SK-N-SH treated with all-trans-retinoic acid at 6 μM for 48 hours (cell line): Measurements from ENCODE around the gene MMP28.

Experiments
- ATAC-seq: fragments of 200-7000 bp; cut with Tn5 transposase; 3 replicates; pipeline ENCODE4 v1.9.1; 2020; ENCODE audit warnings: mild to moderate bottlenecking, moderate library complexity
- ARNTL ChIP-seq: fragments of 450-650 bp; formaldehyde crosslinking; IDR thresholded peaks from 2 replicates; pipeline ENCODE4 v1.5.0; 2020; ENCODE audit warnings: low read depth, mild to moderate bottlenecking, moderate library complexity, borderline replicate concordance
- BACH2 ChIP-seq: fragments of 250-450 bp; sonication (Bioruptor Pico); IDR thresholded peaks from 2 replicates; pipeline ENCODE4 v1.9.0; 2021; ENCODE audit warnings: mild to moderate bottlenecking, borderline replicate concordance
- CREB5 ChIP-seq: fragments of 250-450 bp; sonication (Bioruptor Pico); IDR thresholded peaks from 2 replicates; pipeline ENCODE4 v1.5.1; 2020; ENCODE audit warnings: low read depth, mild to moderate bottlenecking, moderate library complexity
- CSDC2 ChIP-seq: fragments of 250-450 bp; sonication (Bioruptor Pico); IDR thresholded peaks from 2 replicates; pipeline ENCODE4 v1.5.0; 2020; ENCODE audit warnings: mild to moderate bottlenecking, moderate library complexity
- CSRNP3 ChIP-seq: fragments of 250-450 bp; sonication (Bioruptor Pico); IDR thresholded peaks from 2 replicates; pipeline ENCODE4 v1.5.1; 2021; ENCODE audit warnings: mild to moderate bottlenecking, moderate library complexity
- ESRRG ChIP-seq: fragments of 250-450 bp; sonication (Bioruptor Pico); IDR thresholded peaks from 2 replicates; pipeline ENCODE4 v1.6.1; 2021; ENCODE audit warnings: mild to moderate bottlenecking
- GLIS3 ChIP-seq: fragments of 250-450 bp; sonication (Bioruptor Pico); IDR thresholded peaks from 2 replicates; pipeline ENCODE4 v1.5.0; 2020; ENCODE audit warnings: mild to moderate bottlenecking, moderate library complexity
- ISL1 ChIP-seq: fragments of 250-450 bp; sonication (Bioruptor Pico); IDR thresholded peaks from 2 replicates; pipeline ENCODE4 v2.1.2; 2022; ENCODE audit warnings: mild to moderate bottlenecking, moderate library complexity
- OSR1 ChIP-seq: fragments of 250-450 bp; sonication (Bioruptor Pico); IDR thresholded peaks from 2 replicates; pipeline ENCODE4 v1.8.0; 2022; ENCODE audit warnings: moderate library complexity, mild to moderate bottlenecking, inconsistent platforms
- POU6F1 ChIP-seq: fragments of 250-450 bp; sonication (Bioruptor Pico); IDR thresholded peaks from 2 replicates; pipeline ENCODE4 v1.8.0; 2021; ENCODE audit warnings: low read depth, mild to moderate bottlenecking, moderate library complexity, borderline replicate concordance
- PPARA ChIP-seq: fragments of 250-450 bp; sonication (Bioruptor Pico); IDR thresholded peaks from 2 replicates; pipeline ENCODE4 v1.5.0; 2020; ENCODE audit warnings: mild to moderate bottlenecking, borderline replicate concordance
- SNAI2 ChIP-seq: fragments of 250-450 bp; sonication (Bioruptor Pico); IDR thresholded peaks from 2 replicates; pipeline ENCODE4 v1.5.0; 2020; ENCODE audit warnings: mild to moderate bottlenecking, moderate library complexity
- TCF4 ChIP-seq: fragments of 250-450 bp; sonication (Bioruptor Pico); IDR thresholded peaks from 2 replicates; pipeline ENCODE4 v1.8.0; 2021; ENCODE audit warnings: mild to moderate bottlenecking, moderate library complexity, borderline replicate concordance
- TSHZ2 ChIP-seq: fragments of 250-450 bp; sonication (Bioruptor Pico); IDR thresholded peaks from 2 replicates; pipeline ENCODE4 v1.5.0; 2020; ENCODE audit warnings: mild to moderate bottlenecking, moderate library complexity
- ZFP30 ChIP-seq: fragments of 450-650 bp; formaldehyde crosslinking; IDR thresholded peaks from 2 replicates; pipeline ENCODE4 v1.5.0; 2022; ENCODE audit warnings: mild to moderate bottlenecking, moderate library complexity
- ZNF565 ChIP-seq: fragments of 450-650 bp; formaldehyde crosslinking; conservative IDR thresholded peaks from 2 replicates; pipeline ENCODE4 v1.5.0; 2020; ENCODE audit warnings: low read depth, mild to moderate bottlenecking, moderate library complexity
- ZNF70 ChIP-seq: fragments of 450-650 bp; formaldehyde crosslinking; IDR thresholded peaks from 2 replicates; pipeline ENCODE4 v1.5.0; 2020; ENCODE audit warnings: mild to moderate bottlenecking, moderate library complexity
- ZNF8 ChIP-seq: fragments of 450-650 bp; formaldehyde crosslinking; IDR thresholded peaks from 2 replicates; pipeline ENCODE4 v1.5.0; 2020; ENCODE audit warnings: mild to moderate bottlenecking, moderate library complexity
- TF ChIP-seq, protein P1 (sequence below): fragments of 250-450 bp; sonication (Bioruptor Pico); IDR thresholded peaks from 2 replicates; pipeline ENCODE4 v1.8.0; 2020; ENCODE audit warnings: mild to moderate bottlenecking, moderate library complexity, borderline replicate concordance

The MMP28 gene

GRCh38 chr17:35819455-35819854 is 24.0 kb upstream of the MMP28 start:
- no peak for TF ChIP-seq PPARA (CRISPR knock-in tag)
- TF ChIP-seq CREB5, result no peak
- ATAC-seq, result no peak

DNA sequence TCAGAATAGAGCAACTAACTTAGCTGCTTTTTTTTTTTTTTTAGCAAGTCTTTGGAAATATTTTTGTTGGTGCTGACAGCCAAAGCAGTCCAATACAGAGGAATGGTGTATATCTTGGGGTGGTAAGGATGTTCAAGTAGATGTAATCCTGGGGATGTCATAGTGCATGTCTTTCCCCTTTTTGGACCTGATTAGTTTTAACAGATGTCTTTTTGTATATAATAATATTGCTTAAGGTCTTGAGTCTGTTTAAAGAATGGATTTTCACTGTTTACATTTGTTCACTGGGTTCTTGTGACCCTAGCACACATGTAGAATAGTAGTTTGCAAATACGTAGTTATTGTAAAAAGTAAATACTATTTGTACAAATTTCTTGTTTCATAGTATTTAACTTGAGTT is 21.8 kb upstream of the MMP28 start:
- ATAC-seq, result no peak
- no peak for TF ChIP-seq ISL1 (CRISPR knock-in tag)
- no peak for TF ChIP-seq ZNF70
- TF ChIP-seq SNAI2, result no peak
- TF ChIP-seq ESRRG (CRISPR knock-in tag), result no peak
- TF ChIP-seq ZNF8 (CRISPR knock-in tag), result no peak

DNA sequence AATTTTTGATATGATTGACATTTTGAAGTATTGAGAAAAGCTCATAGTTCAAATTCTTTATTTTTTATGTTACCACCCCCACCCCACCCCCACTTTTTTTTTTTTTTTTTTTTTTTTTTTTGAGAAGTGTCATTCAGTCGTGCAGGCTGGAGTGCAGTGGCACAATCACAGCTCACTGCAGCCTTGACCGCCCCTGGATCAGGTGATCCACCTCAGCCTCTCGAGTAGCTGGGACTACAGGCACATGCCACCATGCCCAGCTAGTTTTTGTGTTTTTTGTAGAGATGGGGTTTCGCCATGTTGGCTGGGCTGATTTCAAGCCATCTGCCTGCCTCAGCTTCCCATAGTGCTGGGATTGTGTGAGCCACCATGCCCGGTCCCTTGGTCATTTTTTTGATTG is 21.3 kb upstream of the MMP28 start:
- ATAC-seq, result no peak
- no peak for TF ChIP-seq POU6F1 (CRISPR knock-in tag)
- no peak for TF ChIP-seq ZNF8 (CRISPR knock-in tag)
- no peak for TF ChIP-seq CSRNP3 (CRISPR knock-in tag)
- TF ChIP-seq ARNTL, result no peak
- no peak for TF ChIP-seq GLIS3 (CRISPR knock-in tag)
- no peak for TF ChIP-seq OSR1 (CRISPR knock-in tag)

DNA sequence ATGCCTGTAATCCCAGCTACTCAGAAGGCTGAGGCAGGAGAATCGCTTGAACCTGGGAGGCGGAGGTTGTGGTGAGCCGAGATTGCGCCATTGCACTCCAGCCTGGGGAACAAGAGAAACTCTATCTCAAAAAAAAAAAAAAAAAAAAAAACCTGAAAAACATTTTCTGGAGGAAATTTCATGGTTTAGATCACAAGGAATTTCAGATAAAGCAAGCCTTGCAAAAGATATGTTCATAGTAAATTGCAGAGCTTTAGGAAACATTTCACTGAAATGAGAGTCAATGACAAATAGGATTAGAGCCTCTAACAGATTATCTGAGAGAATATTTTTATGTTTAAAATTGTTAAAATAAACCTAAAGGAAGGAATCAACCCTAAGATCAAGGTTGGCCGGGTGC is 17.0 kb upstream of the MMP28 start:
- TF ChIP-seq ZNF565 (CRISPR knock-in tag), result no peak
- no peak for TF ChIP-seq CSDC2 (CRISPR knock-in tag)
- no peak for TF ChIP-seq PPARA (CRISPR knock-in tag)
- TF ChIP-seq, protein P1, sequence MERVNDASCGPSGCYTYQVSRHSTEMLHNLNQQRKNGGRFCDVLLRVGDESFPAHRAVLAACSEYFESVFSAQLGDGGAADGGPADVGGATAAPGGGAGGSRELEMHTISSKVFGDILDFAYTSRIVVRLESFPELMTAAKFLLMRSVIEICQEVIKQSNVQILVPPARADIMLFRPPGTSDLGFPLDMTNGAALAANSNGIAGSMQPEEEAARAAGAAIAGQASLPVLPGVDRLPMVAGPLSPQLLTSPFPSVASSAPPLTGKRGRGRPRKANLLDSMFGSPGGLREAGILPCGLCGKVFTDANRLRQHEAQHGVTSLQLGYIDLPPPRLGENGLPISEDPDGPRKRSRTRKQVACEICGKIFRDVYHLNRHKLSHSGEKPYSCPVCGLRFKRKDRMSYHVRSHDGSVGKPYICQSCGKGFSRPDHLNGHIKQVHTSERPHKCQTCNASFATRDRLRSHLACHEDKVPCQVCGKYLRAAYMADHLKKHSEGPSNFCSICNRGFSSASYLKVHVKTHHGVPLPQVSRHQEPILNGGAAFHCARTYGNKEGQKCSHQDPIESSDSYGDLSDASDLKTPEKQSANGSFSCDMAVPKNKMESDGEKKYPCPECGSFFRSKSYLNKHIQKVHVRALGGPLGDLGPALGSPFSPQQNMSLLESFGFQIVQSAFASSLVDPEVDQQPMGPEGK (CRISPR knock-in tag), result no peak
- TF ChIP-seq TSHZ2 (CRISPR knock-in tag), result no peak
- no peak for TF ChIP-seq GLIS3 (CRISPR knock-in tag)
- TF ChIP-seq ZNF70, result no peak
- no peak for TF ChIP-seq ZNF8 (CRISPR knock-in tag)
- no peak for TF ChIP-seq ZFP30 (CRISPR knock-in tag)
- TF ChIP-seq ESRRG (CRISPR knock-in tag), result no peak
- no peak for TF ChIP-seq CSRNP3 (CRISPR knock-in tag)
- no peak for TF ChIP-seq BACH2
- no peak for TF ChIP-seq OSR1 (CRISPR knock-in tag)
- TF ChIP-seq TCF4 (CRISPR knock-in tag), result no peak
- no peak for TF ChIP-seq ISL1 (CRISPR knock-in tag)
- no peak for ATAC-seq
